OCI-LY1 (cell line): ENCODE results near the gene USP28.

ENCODE experiments used
- CTCF ChIP-seq: fragments of 200-600 bp; sonication (generic), shearing (Covaris generic); IDR thresholded peaks from 2 replicates; pipeline ENCODE4 v1.5.1; 2017; ENCODE audit warnings: mild to moderate bottlenecking, antibody characterized with exemption, low read length, moderate library complexity, mixed read lengths
- EZH2 ChIP-seq: fragments of 200-600 bp; sonication (generic), shearing (Covaris generic); IDR thresholded peaks from 2 replicates; pipeline ENCODE4 v1.8.0; 2017; ENCODE audit warnings: borderline replicate concordance, mixed run types, mild to moderate bottlenecking, antibody characterized with exemption, low read length, moderate library complexity, mixed read lengths

- TF ChIP-seq CTCF (no peak), EZH2 (no peak)
Observed at GRCh38 chr11:113814181-113814580, 61.2 kb downstream of the USP28 start.
